ENCODE measurements around the gene TMCO4. TPM values are rescaled to one million over a fixed set of nuclear protein-coding genes. Genes with fewer than 3 reads are reported as not detected.

Gene TMCO4
- total RNA-seq, 4 donors from 2014 or later: 22.5 to 26.2 (median 23.8) TPM

- TF ChIP-seq, protein P1, sequence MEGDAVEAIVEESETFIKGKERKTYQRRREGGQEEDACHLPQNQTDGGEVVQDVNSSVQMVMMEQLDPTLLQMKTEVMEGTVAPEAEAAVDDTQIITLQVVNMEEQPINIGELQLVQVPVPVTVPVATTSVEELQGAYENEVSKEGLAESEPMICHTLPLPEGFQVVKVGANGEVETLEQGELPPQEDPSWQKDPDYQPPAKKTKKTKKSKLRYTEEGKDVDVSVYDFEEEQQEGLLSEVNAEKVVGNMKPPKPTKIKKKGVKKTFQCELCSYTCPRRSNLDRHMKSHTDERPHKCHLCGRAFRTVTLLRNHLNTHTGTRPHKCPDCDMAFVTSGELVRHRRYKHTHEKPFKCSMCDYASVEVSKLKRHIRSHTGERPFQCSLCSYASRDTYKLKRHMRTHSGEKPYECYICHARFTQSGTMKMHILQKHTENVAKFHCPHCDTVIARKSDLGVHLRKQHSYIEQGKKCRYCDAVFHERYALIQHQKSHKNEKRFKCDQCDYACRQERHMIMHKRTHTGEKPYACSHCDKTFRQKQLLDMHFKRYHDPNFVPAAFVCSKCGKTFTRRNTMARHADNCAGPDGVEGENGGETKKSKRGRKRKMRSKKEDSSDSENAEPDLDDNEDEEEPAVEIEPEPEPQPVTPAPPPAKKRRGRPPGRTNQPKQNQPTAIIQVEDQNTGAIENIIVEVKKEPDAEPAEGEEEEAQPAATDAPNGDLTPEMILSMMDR (IDR thresholded peaks at IDR 0.05; ENCODE audit: low read depth): no peak
These were observed 159.7 kb downstream of the TMCO4 start for GRCh38 chr1:19639999-19640362.

DNA sequence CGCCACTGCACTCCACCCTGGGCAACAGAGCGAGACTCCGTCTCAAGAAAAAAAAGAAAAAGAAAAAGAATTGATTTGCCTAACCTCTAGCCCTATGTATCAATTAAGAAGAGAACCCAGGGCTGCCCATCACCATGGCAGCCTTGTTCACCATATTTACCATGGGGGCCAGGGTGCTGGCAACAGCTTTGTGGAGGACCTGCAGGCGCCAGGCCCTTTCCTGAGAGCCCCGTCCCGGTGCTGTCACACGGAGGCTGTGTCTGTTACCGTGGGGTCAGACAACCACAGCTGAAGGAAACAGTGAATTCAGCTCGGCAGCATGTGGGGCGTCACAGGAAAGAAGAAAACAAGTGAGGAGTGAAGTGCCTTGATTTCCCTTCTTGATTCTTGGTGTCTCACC lies 162.1 kb downstream of the TMCO4 start:
- TF ChIP-seq, protein P1 (IDR thresholded peaks at IDR 0.05; ENCODE audit: low read depth): no peak

DNA sequence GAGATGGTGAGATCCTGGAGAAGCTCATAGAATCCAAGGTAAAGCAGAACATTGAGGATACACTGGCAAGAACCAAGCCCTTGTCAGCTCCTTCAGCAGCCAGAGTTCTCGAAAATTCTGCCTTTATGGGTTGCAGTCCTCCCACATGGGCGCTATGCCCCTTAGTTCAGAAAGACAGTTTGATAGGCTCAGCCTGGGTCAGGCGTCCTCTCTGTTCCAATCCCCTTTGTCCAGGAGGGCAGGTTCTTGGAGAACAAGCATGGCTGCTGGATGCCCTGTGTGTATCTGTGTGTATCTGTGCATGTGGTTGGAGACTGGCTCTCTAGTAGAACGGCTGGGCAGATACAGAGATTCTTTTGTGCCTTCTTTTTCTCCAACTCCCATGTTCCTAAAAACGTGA lies 163.7 kb downstream of the TMCO4 start:
- TF ChIP-seq, protein P1 (IDR thresholded peaks at IDR 0.05; ENCODE audit: low read depth): no peak

GRCh38 chr1:19635646-19636045 lies 164.1 kb downstream of the TMCO4 start:
- TF ChIP-seq, protein P1 (IDR thresholded peaks at IDR 0.05; ENCODE audit: low read depth): no peak

- TF ChIP-seq, protein P1 (IDR thresholded peaks at IDR 0.05; ENCODE audit: low read depth): no peak
These were observed 166.6 kb downstream of the TMCO4 start for GRCh38 chr1:19633106-19633505.

Other genes starting within 250 kb of the TMCO4 start
- gene NBL1, start 155.6 kb downstream of the TMCO4 start, total RNA-seq: 10 to 100 TPM; 16.3 to 80.6 (median 51.2) TPM
- not detected for gene HTR6, start 135.0 kb downstream of the TMCO4 start, total RNA-seq
- not detected for gene RNF186, start 15.4 kb upstream of the TMCO4 start, total RNA-seq
- gene OTUD3, start 82.5 kb upstream of the TMCO4 start, total RNA-seq: 1 to 10 TPM; 3.9 to 7.3 (median 5.9) TPM
- not detected for gene PLA2G2E, start 123.7 kb upstream of the TMCO4 start, total RNA-seq
- 1,000 to 10,000 TPM in 2 of 4 donors, 100 to 1,000 TPM in 2; 214 to 1,021 (median 701) TPM for gene PLA2G2A, start 179.7 kb upstream of the TMCO4 start, total RNA-seq

Data from subcutaneous adipose tissue (tissue), 4 donors.